ENCODE measurements around the gene ROPN1L.

GRCh38 chr5:10467281-10468198, 25.9 kb downstream of the ROPN1L start:
- TF ChIP-seq RFX5 (IDR thresholded peaks at IDR 0.05; ENCODE audit: borderline replicate concordance, low read depth, low read length) (no peak), SRF (IDR thresholded peaks at IDR 0.05; ENCODE audit: low read depth, low read length) (no peak)

Data from H1 (cell line).